NCI-H187 (cell line): Measurements from ENCODE around the gene RASA3.

Experiments used
- DNase-seq, 2 experiments: peaks; one replicate each; lab custom pipeline; 2025; lab: John Stamatoyannopoulos, UW

The RASA3 gene

DNA sequence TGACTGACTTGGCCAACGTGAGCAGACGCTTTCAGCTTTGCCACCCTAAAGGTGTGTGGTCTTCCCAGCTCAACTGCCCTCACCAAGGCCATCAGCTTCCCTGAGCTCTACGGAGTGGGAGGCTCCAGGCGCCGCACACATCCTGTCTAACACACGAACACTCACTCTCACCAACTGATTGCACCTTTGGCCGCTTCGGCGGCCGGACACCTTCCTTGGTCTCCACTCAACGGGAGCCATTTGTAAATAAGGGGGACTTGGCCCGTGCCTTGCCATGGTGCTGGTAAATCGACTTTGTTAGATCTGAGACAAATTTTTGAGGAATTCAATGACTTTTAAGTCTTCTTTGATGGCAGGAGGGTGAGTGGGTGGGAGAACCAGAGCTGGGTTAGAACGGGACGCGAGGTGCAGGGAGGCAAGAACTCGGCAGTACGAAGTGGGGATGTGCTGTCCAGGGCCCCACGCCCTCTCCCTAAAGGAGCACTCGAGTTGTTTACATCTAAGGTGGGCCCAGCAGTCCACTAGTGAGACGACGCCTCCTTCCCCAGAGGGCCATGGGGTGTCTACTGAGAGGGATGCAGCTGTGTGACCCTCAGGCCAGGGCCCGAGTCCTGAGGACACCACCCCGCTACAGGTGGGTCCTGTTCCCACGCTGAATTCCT is 163.0 kb downstream of the RASA3 start:
- DNase-seq: no peak

GRCh38 chr13:113968463-113969310 is 163.7 kb downstream of the RASA3 start:
- no peak for DNase-seq

DNA sequence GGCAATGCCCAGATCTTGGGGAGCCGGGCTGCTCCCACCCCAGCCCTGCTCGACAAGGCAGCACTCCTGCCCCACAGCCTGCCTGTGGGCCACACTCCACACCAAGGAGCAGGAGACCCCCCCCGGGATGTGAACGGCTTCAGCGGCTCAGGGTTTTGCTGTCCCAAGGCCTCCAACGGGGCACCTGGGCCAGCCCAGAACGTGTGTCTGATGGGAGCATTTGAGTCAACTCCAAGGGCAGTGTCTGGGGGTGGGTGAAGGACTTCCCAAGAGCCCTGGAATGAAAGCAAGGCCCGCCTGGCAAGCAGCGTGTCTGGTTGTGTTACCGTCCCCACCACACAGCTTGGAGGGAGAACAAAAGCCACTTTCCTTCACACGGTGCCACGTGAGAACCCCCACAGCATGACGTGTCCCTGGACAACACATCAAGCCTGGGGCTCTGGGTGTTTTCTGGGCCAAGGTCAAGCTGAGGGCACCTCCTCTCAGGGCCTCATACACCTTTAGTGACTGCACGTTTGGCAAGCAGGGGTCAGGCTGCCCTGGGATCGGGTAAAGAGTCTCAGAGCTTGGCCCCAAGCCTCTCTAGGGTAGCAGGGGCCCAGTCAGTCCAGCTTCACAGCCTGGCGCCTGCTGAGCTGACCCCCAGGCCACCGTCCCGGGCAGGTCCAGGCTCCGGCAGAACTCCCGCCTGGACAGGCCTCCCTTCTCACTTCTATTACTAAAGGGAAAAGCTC is 164.5 kb downstream of the RASA3 start:
- DNase-seq: no peak

DNA sequence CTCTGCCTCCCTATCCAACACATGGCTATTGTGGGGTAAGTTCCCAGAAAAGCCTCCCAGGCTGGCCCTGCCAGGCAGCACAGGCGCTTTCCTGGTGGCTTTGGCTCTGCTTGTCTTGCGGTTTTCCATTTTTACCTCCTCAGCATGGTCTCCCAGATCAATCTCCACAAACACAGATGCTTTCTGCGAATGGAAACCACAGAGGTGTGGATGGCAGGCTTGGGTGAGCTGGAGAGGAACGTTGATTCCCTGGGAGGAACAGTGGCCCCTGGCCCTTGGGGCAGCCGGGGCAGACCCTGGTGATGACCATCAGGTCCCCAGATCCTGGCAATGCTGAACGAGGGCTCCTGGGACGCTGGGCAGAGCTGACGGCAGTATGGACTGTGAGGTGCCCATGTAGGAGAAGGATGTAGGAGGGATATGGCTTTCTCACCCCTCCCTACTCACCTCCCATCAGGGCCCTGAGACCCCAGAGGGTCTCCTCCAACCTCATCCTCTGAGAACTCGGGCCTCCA is 165.2 kb downstream of the RASA3 start:
- DNase-seq: no peak

DNA sequence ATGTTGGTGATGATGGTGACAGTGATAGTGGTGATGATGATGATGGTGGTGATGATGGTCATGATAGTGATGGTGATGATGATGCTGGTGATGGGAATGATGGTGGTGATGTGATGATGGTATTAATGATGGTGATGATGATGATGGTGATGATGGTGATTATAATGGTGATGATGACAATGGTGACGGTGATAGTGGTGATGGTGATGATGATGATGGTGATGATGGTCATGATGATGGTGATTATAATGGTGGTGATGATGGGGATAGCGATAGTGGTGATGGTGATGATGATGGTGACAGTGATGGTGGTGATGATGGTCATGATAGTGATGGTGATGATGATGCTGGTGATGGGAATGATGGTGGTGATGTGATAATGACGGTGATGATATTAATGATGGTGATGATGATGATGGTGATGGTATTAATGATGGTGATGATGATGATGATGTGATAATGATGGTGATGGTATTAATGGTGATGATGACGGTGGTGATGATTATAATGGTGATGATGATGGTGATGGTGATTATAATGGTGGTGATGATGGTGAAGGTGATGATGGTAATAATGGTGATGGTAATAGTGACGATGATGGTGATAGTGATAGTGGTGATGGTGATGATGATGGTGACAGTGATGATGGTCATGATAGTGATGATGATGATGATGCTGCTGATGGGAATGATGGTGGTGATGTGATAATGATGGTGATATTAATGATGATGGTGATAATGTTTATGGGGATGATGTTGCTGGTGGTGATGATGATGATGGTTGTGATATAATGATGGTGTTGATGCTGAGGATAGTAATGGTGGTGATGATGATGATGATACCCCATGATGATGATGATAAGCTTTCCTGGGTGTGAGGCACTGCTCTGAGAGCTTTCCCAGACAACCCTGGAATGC is 166.2 kb downstream of the RASA3 start:
- DNase-seq: no peak

DNA sequence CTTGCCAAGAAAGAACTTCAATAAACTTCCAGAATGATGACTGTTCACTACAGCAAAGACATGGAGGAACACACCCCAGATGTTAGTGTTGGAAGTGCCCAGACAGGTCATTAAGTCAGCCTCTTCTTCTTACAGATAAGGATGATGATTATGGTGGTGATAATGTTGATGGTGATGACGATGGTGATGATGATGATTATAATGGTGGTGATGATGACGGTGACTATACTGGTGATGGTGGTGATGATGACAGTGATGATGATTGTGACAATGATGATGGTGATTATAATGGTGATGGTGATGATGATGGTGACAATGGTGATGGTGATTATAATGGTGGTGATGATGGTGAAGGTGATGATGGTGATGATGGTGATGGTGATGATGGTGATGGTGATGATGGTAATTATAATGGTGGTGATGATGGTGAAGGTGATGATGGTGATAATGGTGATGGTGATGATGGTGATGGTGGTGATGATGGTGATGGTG is 167.0 kb downstream of the RASA3 start:
- no peak for DNase-seq

DNA sequence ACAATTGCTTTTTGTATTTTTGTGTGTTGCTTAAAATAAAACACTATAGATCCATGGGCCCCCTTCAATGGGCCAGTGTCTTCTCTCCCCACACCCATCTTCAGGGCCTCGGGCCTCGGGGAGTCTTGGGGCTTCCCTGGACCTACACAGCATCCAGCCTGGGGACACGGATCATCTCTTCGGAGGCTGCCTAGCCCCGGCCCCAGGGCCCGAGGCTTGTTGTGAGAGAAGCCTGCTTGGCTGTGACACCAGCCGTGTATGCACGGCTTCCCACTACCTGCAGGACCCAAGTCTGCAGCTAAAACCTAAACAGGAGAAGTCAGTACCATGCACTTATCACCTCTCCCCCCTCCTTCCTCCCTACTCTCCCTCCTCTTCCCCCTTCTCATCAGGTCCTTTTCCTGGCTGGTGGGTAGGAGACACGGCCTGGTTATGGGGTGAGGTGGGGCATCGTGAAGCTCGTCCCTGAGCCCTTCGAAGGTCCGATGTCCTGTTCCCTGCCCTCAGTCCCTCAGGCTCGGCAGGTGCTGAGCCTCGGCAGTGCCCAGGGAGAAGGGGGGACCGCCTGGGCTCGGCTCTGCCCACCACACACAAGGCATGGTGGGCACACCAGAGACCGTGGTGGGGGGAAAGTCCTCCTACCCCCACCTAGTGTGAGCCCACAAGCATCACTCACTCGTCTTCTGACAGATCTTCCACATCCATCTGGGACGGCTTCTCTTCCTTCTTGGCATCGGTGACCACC is 168.0 kb downstream of the RASA3 start:
- DNase-seq: no peak

- no peak for DNase-seq
These were observed 169.0 kb downstream of the RASA3 start for GRCh38 chr13:113963376-113963775.

GRCh38 chr13:113962975-113963374 is 169.4 kb downstream of the RASA3 start:
- DNase-seq: no peak

DNA sequence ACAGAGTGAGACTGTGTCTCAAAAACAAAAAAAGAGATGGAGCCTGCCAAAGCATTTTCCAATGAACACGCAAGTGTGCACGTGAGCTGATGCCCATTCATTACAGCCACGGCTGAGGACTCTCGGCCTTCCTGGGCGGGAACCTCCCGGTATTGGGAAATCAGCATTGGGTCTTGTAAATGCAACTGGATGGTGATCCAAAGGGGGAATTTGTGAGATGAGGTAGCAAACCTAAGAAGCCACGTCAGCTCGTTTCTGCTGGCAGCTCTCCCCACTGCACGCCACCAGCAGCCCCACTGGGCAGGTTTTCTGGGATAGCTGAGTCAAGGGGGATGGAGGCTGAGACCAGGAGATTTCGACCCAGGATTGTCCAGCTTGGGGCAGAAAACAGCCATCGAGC is 170.0 kb downstream of the RASA3 start:
- no peak for DNase-seq

- DNase-seq: no peak
These were observed 172.0 kb downstream of the RASA3 start for GRCh38 chr13:113960276-113960948.

- no peak for DNase-seq
These were observed 173.2 kb downstream of the RASA3 start for GRCh38 chr13:113959198-113959597.

DNA sequence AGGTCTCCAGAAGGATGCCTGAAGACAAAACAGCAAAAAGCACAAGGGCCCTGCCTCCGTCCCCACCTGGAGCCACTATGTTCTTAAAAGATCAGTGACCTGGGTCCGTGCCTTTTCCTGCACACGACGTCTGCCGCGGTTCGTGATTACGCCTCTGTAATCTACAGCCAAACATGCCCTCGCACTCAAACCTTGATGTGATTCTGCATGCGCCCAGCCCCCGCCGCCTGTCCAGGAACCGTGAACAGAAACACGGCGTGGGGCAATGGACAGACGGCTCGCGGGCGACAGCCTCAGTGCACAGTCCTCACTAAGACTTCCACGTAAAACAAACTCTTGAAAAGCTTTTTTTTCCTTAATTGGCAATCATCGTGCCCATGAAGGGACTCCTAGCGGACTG is 174.1 kb downstream of the RASA3 start:
- no peak for DNase-seq

DNA sequence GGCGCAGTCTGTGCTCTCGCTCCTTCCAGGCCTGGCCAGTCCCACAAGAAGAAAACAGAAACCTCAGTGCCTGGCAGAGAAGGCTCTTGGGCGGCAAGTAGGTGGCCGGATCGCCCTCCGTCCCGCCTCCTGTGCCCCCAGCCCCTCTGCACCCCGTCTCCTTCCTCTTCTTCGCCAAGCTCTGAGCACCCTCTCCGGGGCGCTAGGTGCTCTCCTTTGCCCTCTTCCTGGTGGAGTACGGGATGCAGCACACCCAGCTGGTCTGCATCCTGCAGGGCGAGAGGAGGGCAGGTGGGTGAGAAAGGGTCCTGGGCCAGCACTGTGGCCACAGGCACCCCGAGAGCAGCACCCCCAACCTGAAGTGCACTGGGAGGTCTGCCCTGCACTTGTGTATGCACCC is 175.9 kb downstream of the RASA3 start:
- no peak for DNase-seq

- no peak for DNase-seq
These were observed 176.7 kb downstream of the RASA3 start for GRCh38 chr13:113955691-113956090.

DNA sequence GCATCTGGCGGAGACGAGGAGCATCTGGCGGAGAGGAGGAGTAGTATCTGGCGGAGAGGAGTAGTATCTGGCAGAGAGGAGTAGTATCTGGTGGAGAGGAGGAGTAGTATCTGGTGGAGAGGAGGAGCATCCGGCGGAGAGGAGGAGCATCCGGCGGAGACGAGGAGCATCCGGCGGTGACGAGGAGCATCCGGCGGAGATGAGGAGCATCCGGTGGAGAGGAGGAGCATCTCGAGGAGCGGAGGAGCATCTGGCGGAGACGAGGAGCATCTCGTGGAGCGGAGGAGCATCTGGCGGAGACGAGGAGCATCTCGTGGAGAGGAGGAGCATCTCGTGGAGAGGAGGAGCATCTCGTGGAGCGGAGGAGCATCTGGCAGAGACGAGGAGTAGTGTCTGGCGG is 177.2 kb downstream of the RASA3 start:
- DNase-seq: no peak

DNA sequence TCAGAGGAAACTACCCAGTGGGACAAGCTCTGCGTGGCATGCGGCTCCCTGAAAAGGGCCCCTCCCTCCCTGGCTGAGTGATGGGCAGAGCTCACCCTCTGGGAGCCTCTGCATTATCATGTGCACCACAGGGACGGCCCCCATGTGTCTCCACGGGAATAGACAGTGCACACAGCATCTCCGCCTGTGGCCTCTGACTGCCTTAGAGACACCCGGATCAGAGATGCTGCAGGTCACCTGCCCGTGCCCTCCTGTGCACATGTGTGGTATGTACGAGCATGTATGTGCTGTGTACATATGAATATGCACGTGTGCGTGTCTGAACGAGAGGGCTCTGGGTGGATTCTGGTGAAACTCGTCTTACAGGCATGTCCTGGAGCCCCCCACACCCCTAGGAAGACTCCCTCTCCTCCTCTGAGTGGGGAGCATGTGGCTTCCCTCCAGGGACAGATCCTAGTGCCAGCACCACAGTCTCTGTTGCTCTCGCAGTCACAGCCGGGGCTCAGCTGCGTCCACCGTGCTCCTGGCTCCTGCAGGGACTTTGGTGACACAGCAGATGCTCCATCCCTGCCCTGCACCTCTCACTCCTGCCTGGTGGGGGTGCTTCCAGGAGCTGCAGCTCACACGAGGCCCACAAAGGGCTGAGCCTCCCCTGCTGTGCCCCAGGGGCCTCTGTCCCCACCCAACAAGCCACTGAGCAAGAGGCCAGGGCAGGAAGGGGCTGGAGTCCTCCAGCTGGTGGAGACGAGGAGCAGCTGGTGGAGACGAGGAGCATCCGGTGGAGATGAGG is 178.2 kb downstream of the RASA3 start:
- no peak for DNase-seq

DNA sequence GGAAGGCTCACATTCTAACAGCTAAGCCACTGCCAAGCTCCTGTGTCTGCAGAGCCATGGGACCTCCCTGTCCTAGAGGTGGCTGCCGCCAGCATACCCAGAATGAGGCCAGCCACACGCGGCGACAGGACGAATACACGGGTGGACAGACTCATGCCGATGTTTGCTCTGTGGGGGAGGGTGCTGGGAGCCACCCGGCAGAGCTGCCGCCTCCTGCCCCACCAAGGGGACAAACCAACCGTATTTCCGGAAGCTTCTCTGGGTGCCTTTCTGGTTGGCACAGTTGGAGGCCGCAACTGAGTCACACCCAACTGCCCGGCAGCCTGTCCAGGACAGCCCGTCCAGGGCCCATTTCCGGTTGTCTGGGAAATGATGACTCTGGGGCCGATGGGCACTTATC is 178.9 kb downstream of the RASA3 start:
- no peak for DNase-seq

DNA sequence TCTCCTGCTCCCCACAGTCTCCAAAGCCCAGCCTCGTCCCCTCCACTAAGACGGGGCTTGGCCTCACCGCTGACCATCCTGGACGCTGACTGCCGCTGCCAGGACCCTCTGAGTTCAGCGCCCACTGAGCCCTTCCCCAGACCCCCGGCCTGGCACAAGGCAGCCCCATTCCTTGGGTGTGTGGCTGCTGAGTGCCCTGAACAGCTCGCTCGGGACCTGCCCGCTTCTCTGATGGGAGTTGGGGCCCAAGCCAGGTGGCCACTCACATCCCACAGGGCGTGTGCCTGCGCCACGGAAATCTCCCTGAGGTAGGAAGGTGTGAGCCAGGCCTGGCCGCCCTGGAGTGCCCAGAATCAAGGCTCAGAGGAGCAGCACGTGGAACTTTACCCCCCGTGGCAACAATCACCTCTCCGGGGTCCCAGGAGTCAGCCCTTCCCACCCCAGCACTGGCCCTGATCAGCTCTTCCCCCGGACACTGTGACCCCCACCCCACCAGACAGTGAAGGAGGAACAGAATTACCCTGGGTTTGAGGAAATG is 179.4 kb downstream of the RASA3 start:
- DNase-seq: no peak
